ENCODE results near the gene SRPK2.

Gene SRPK2

DNA sequence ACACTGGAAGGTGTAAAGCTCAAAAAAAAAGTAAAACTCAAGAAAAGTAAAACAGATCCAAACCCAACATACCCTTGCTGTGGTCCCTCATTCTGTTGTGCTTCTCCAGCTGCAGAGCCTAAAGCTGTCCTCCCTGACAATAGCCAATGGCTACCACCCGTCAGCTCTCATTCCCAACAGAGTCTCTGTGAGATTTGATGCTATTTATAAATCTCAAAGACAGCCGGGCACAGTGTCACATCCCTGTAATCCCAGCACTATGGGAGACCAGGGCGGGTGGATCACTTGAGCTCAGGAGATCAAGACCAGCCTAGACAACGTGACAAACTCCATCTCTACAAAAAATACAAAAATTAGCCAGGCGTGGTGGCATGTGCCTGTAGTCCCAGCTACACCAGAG is 258.7 kb downstream of the SRPK2 start:
- no peak for DNase-seq

GRCh38 chr7:105127179-105127578 is 261.5 kb downstream of the SRPK2 start:
- DNase-seq, result no peak

DNA sequence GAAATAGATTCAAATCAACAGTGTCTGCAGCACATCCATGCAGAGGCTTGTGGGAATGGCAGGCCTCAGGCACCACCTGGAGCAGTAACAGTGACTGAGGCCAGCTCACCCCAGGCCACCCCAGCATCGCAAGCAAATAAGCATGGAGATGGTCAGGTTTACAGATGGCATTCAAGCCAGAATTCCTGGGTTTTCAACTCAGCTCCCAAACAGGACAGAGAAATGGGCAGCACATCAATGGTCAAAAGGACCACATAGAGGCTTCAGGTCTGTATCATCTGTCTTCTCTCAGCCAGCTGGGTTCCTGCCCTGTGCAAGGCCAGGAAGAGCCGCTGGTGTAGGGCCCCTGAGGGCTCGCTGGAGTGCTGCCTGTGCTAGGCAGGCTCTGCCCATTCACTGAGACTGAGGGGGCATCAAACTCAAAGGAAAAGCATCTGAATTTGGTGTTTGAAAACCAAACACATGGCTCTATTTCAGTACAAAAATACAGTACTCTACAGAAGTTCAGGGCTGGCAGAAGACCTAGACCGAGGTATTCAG is 262.2 kb downstream of the SRPK2 start:
- no peak for DNase-seq

DNA sequence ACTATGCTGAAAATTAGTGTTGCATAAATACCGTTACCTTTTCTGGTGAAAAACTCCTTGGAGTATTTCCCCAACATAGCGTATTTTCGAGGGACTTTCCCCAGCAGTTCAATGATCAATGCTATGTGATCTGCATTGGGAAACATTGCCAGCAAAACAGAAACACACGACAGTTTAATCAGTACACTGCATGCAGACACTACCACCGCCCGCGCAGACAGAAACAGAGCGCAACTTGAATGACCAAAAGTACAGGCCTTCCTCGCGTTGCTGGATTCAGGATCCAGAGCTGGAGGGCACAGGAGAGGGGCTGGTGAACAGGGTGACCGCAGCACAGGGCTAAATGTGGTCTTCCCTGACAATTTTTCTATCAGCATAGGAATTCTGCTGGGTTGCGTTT is 263.0 kb downstream of the SRPK2 start:
- DNase-seq, result no peak

DNA sequence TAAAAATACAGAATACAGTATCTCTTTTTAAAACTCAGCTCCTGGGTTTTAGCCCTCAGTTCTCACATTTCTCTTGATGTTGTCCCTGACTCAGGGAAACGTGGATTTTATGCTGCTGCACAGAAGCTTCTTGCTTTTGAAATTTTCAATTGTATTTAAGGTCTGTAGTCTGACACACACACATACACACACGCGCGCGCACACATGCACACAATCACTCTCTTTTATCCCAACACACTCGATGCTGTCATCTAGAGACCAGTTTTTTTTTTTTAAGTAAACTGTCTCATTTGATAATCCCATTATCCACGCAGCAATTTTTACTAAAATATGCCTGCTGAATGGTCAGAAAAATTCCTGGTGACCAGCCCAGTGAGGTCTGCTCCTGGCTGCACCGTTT is 266.1 kb downstream of the SRPK2 start:
- DNase-seq, result no peak

DNA sequence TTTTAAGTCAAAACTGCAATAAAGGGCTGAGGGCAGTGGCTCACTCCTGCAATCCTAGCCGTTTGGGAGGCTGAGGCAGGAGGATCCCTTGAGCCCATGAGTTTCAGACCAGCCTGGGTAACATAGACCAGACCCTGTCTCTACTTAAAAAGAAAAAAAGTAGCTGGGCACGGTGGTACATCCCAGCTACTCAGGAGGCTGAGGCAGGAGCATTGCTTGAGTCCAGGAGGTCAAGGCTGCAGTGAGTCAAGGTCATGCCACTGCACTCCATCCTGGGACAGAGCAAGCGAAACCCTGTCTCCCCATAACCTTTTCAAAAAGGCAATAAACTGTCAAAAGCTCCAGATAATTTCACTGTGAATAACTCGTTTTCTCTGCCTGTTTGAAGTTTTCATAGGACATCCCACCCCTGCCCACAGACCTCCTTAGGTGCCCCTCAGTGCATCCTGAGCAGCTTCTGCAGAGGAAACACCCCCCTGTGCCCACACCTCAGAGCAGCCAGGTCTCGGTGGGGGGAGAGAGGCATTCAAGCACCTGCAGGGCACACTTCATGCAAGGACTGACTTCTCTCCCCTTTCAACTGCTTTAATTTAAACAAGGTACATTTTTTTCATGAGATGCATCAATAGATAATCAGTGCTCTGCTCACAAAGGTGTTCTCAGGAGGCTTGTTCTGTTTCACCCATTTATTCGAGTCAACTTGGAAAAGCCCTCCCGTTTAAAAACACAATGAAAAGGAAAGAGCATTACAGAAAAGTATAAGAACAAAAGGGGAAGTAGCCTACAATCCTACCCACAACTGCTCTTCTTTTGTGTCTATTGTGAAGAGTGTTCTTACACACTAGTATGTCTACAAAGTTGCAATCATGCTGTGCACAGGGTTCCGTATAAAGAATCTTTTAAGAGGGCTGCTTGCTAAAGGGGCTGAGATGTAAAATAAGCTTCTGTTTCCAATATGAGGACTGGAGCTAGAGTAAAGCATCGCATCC is 269.8 kb downstream of the SRPK2 start:
- peak; percentile 75 to 86 for DNase-seq

DNA sequence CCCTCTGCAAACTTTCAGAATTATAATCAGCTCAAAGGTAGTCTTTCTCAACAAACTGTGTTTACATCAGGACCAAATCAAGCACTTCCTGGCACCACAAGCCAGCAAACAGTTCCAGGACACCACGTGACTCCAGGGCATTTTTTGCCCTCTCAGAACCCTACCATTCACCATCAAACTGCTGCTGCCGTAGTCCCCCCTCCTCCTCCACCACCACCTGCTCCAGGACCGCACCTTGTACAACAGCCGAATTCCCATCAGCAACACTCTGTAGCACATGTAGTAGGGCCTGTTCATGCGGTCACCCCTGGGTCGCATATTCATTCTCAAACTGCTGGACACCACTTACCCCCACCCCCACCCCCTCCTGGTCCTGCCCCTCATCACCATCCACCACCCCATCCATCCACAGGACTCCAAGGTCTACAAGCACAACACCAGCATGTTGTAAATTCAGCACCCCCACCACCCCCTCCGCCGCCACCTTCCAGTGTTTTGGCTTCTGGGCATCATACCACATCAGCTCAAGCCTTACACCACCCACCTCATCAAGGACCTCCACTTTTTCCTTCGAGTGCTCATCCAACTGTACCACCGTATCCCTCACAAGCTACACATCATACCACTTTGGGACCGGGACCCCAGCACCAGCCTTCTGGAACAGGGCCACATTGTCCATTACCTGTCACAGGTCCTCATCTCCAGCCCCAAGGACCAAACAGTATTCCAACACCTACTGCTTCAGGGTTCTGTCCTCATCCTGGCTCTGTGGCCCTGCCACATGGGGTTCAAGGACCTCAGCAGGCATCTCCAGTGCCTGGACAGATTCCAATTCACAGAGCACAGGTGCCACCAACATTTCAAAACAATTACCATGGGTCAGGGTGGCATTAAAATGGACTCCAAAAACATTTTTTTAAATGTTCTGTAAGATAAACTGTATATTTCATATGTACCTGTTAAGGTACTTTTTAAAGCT is 276.0 kb downstream of the SRPK2 start:
- DNase-seq, result no peak

GRCh38 chr7:105107458-105107857 is 281.3 kb downstream of the SRPK2 start:
- no peak for DNase-seq

DNA sequence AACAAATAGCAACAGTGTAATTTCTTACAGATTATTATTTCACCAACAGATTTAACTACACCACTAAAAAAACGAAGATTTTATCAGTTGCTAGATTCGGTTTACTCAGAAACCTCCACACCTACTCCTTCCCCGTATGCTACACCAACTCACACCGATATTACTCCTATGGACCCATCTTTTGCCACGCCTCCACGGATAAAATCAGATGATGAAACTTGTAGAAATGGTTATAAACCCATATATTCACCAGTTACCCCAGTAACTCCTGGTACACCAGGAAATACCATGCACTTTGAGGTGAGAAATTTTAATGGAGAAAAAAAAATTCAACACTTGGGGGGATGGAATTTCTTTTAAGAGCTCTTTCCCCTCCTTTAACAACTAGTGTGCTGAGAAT is 282.2 kb downstream of the SRPK2 start:
- DNase-seq, result no peak

DNA sequence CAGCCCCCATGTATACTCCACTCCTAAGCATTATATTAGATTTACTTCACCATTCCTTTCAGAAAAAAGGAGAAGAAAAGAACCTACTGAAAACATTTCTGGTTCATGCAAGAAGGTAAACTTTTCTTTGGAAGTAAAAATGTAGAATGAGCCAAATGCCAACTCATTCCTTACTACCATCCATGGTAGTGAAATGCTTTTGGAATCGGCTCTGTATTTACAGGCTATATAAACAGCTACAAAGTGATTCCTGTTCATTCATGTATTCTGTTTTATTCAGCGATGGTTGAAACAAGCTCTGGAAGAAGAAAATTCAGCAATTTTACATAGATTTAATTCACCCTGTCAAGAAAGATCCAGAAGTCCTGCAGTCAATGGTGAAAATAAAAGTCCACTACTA is 283.1 kb downstream of the SRPK2 start:
- DNase-seq, result no peak

- DNase-seq, result no peak
Measured at GRCh38 chr7:105102557-105103352, 286.0 kb downstream of the SRPK2 start.

- no peak for DNase-seq
Measured at GRCh38 chr7:105101864-105102263, 286.9 kb downstream of the SRPK2 start.

DNA sequence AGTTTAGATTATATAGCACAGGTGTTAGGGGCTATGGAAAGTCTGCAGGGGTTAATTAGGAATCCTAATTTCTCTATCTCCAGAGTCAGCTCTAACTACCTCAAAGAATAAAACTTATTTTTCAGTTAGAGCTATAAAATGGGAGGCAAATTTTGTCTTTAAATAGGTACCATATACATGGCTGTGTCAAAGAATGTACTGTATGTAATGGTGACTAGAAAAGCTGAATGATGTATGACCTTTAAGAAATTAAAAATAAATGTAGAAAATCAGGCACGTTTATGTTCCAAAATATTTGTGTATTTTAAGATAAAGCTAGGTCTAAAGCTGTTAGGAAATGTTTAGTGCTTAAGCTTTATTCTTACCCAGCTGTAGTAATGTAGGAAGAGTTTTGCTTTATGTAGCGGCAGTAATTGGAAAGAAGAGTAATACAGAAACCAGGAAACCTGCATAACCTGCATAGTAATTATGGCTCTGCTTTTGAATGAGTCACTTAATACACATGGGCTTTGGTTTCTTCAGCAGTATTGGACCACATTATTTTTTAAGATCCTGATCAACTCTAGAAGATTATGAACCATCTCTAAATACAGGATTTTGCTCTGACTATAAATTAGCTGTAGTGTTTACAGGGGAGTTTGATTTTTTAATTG is 289.7 kb downstream of the SRPK2 start:
- DNase-seq, result no peak

DNA sequence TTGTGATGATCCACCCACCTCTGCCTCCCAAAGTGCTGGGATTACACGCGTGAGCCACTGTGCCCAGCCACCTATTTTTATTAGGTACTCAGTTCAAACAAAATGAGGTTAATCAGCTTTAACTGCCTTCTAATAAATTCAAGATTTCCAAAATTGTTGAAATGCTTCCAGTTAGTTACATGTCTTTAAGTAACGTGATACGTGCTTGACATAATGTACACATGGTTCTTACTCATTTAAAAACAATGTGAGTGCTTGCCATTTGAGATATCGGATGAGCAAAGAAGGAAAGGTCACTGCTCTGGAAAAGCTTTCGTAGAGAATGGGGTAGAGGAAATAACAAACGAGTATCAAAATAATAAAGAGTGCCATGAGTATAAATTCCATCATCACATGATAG is 291.1 kb downstream of the SRPK2 start:
- DNase-seq, result no peak

- no peak for DNase-seq
Measured at GRCh38 chr7:105096306-105096705, 292.4 kb downstream of the SRPK2 start.

DNA sequence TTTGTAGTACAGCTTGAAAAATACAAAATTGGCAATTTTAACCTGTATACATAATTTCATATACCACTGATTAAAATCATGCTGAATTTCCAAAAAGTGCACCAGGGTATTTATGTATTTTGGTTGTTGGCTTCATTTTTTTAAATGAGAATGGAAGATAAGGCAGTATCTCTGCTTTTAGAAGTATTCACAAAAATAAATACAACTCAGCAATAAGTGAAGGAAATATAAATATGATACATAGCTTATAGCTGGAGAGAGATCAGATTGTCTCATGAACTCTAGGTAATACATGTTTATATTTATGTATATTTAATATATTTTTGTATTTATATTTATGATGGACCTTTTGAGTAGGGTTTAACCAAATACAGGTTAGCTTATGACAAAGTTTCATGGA is 293.8 kb downstream of the SRPK2 start:
- no peak for DNase-seq

DNA sequence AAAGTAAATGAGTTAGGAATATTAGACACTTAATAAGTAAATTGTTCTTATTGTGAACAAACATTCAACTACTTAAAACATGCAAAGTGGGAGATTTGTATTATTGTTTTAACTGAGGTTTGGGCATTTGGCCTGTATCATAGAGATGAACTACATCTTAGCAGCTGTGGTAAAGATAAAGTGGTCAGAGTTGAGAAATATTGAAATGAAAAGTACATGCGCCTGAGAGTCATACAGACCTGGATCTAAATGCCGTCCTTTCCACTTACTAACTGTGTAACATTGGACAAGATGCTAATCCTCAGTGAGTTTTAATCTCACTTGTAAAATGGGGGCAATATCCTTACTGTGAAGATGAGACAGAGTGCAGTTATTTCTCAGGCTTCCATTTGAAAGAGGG is 300.3 kb downstream of the SRPK2 start:
- DNase-seq, result no peak

DNA sequence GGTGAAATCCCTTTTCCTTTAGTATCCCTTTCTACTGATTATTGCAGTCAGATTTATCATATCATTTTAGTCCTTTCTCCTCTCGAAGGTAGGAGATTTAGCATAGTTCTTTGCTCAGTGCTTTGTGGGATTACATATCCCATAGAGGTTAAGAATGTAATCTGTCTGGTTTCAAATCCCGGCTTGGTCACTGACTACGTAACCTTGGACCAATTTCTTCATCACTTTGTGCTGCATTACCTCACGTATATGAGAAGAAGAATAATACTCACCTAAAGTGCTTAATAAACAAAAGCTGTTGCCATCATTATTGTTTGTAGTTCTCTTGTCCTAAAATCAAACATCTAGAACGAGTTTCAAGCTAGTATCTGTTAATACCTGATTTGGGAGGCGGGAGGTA is 300.7 kb downstream of the SRPK2 start:
- no peak for DNase-seq

- DNase-seq, result no peak
Measured at GRCh38 chr7:105086850-105087249, 301.9 kb downstream of the SRPK2 start.

DNA sequence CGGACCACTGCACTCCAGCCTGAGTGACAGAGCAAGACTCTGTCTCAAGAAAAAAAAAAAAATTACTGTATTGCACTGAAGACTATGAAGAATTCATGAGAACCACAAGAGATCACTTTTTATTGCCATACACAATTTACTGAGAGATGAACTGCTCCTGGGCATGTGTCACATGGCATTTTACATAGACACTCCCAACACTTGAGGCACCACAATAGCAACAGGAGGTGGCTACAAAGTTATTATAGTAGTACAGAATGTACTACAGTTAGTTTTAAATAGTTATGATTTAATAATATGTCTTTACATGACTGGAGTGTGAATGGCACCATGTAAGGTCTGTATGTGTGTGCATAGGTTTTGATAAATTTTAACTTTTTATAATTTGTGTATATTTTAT is 304.1 kb downstream of the SRPK2 start:
- DNase-seq, result no peak

- no peak for DNase-seq
Measured at GRCh38 chr7:105079348-105079747, 309.4 kb downstream of the SRPK2 start.

DNA sequence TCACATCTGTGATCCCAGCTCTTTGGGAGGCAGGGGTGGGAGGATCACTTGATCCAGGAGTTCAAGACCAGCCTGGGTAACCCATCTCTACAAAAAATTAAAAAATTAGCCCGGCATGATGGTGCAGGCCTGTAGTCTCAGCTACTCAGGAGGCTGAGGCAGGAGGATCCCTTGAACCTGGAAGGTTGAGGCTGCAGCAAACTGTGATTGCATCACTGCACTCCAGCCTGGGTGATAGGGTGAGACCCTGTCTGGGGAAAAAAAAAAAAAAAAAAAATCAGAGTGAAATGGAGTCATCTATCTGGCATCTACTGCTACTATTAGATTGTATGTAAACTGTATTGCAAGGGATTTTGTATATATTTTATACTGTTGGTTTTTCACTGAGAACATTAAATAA is 315.6 kb downstream of the SRPK2 start:
- no peak for DNase-seq

Data from Kasumi-1 (cell line).